Measurements from ENCODE around the gene ARFGEF3.

DNA sequence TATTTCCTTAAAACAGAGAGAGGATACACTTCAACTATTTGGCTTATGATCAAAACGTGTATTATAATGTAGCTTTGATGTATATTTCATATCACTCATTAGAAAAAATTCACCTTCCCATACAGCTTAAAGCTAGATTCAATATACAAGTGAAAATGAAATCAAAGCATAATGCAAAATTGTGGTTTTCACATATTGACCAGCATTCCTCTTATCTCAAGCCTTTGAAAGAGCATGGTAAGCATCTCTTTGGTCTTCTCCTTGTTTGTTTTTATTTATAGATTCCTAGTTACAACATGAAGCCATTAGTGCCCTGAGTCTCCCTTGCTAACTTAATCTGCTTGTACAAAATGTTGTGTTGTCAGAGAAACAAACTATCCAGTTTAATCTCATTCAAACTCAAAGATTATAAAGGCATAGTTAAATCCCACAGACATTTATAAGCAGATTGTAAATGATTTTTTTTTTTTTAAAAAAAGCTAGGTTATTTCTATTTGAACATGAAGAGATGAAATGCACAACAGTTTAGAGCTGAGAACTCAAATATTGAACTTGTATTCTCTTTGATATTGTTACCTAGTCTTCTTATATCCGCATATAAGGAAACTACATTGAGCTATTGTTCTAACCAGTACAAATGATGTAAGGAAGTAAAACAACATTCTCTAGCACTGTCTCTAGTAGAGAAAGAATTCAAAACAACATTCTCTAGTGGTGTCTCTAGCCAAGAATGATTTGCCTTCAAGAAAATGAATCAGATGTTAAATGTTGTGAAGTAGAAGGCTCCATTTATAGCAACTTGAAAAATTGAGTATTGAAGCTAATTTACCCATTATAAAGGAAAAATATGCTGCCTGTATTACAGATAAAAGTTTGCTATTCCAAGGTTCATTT lies 184.8 kb downstream of the ARFGEF3 start:
- TF ChIP-seq, protein P1, sequence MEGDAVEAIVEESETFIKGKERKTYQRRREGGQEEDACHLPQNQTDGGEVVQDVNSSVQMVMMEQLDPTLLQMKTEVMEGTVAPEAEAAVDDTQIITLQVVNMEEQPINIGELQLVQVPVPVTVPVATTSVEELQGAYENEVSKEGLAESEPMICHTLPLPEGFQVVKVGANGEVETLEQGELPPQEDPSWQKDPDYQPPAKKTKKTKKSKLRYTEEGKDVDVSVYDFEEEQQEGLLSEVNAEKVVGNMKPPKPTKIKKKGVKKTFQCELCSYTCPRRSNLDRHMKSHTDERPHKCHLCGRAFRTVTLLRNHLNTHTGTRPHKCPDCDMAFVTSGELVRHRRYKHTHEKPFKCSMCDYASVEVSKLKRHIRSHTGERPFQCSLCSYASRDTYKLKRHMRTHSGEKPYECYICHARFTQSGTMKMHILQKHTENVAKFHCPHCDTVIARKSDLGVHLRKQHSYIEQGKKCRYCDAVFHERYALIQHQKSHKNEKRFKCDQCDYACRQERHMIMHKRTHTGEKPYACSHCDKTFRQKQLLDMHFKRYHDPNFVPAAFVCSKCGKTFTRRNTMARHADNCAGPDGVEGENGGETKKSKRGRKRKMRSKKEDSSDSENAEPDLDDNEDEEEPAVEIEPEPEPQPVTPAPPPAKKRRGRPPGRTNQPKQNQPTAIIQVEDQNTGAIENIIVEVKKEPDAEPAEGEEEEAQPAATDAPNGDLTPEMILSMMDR (IDR thresholded peaks at IDR 0.05) = no peak
- no peak for TF ChIP-seq MEF2A (IDR thresholded peaks at IDR 0.05; ENCODE audit: borderline replicate concordance, low read depth)
- TF ChIP-seq TCF12 (IDR thresholded peaks at IDR 0.05) = no peak
- TF ChIP-seq YY1 (IDR thresholded peaks at IDR 0.05; ENCODE audit: low read depth) = no peak
- no peak for TF ChIP-seq POLR2AphosphoS5 (IDR thresholded peaks at IDR 0.05; ENCODE audit: low read depth, low read length)
- no peak for TF ChIP-seq FOXJ3 (CRISPR knock-in tag; IDR thresholded peaks at IDR 0.05)
- TF ChIP-seq RFX5 (IDR thresholded peaks at IDR 0.05; ENCODE audit: low read length) = no peak
- TF ChIP-seq MAX (IDR thresholded peaks at IDR 0.05; ENCODE audit: low read depth) = no peak
- no peak for TF ChIP-seq USF2 (IDR thresholded peaks at IDR 0.05; ENCODE audit: borderline replicate concordance, low read depth, low read length)
- no peak for TF ChIP-seq FOXM1 (IDR thresholded peaks at IDR 0.05; ENCODE audit: low read depth)
- TF ChIP-seq SIN3A (IDR thresholded peaks at IDR 0.05; ENCODE audit: borderline replicate concordance, low read depth, low read length) = no peak
